Peyer's patch (tissue), 4 donors: ENCODE measurements around the gene STX16. TPM values are rescaled to one million over a fixed set of nuclear protein-coding genes. Genes with fewer than 3 reads are reported as not detected.

ENCODE experiments used
- DNase-seq, 3 donors: peaks; one replicate each; pipeline ENCODE4 v3.0.0-alpha.2; 2017 to 2019
- H3K27ac ChIP-seq, 4 donors: fragments of 200-600 bp; sonication (generic); one replicate each; pipeline ENCODE4 v1.5.1; 2016 to 2019
- H3K27me3 ChIP-seq, 2 donors: fragments of 200-600 bp; sonication (generic); one replicate each; pipeline ENCODE4 v1.5.1; 2019
- H3K36me3 ChIP-seq, 3 donors: fragments of 200-600 bp; sonication (generic); one replicate each; pipeline ENCODE4 v1.5.1; 2016 to 2019
- H3K4me1 ChIP-seq, 4 donors: fragments of 200-600 bp; sonication (generic); one replicate each; pipeline ENCODE4 v1.5.1; 2016 to 2019
- H3K4me3 ChIP-seq, 4 donors: fragments of 200-600 bp; sonication (generic); 1 replicate in 3 of 4; 2 replicates in 1 of 4; pipeline ENCODE4 v1.5.1; 2016 to 2019; ENCODE audit warnings: mild to moderate bottlenecking in 1 of 4
- H3K9me3 ChIP-seq, 4 donors: fragments of 200-600 bp; sonication (generic); one replicate each; pipeline ENCODE4 v1.5.1; 2016 to 2019; ENCODE audit warnings: mild to moderate bottlenecking in 1 of 4
- POLR2A ChIP-seq, 2 donors: fragments of 450-650 bp; IDR thresholded peaks; one replicate each; pipeline ENCODE4 v1.5.1; 2017; ENCODE audit warnings: antibody characterized with exemption in 2 of 2, mild to moderate bottlenecking in 2 of 2, moderate library complexity in 2 of 2
- total RNA-seq, 4 donors: library from RNA; depleted of rRNA; stranded (reverse); fragments of >200 nt; gene quantifications; one replicate each; pipeline ENCODE4 v1.1.0, GENCODE V29; 2016
- TF ChIP-seq, protein P1 (sequence below), 6 experiments: fragments of 450-650 bp in 4 of 6; fragments of 200-600 bp in 2 of 6; sonication (generic) in 1 of 6; IDR thresholded peaks; one replicate each; pipeline ENCODE4 v1.5.1; 2017 to 2019; ENCODE audit warnings: antibody characterized with exemption in 6 of 6, mild to moderate bottlenecking in 3 of 6, moderate library complexity in 1 of 6

Gene STX16
- total RNA-seq, 4 donors from 2014 or later: 58.0 to 262 (median 84.0) TPM

DNA sequence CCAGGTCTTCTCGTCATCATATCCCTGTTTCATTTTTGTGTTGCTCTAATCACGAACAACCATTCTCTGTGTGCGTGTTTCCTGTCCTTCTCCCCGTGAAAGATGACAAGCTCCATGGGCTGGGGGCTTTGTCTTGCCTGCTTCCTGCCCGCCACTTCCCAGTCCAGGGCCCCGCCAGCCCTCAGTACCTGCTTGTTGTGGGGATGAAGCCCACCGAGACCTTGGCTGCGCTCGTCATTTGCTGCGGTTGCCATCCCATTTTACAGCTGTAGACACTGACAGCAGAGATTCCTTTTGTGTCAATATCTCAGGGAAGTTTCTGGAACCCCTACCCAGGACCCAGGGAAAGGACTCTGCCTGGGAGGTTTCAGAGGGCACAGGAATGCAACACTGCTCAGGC lies 40.3 kb upstream of the STX16 start:
- Histone ChIP-seq H3K27ac (no peak overlapping the region), H3K27me3 (no peaks in the 10 kb centered on the region), H3K4me1 (no peaks in the 10 kb centered on the region), H3K36me3 (no peaks in the 10 kb centered on the region), H3K9me3 (no peaks in the 10 kb centered on the region), H3K4me3 (no peak overlapping the region)
- TF ChIP-seq POLR2A (IDR thresholded peaks at IDR 0.05): no peak
- TF ChIP-seq, protein P1, sequence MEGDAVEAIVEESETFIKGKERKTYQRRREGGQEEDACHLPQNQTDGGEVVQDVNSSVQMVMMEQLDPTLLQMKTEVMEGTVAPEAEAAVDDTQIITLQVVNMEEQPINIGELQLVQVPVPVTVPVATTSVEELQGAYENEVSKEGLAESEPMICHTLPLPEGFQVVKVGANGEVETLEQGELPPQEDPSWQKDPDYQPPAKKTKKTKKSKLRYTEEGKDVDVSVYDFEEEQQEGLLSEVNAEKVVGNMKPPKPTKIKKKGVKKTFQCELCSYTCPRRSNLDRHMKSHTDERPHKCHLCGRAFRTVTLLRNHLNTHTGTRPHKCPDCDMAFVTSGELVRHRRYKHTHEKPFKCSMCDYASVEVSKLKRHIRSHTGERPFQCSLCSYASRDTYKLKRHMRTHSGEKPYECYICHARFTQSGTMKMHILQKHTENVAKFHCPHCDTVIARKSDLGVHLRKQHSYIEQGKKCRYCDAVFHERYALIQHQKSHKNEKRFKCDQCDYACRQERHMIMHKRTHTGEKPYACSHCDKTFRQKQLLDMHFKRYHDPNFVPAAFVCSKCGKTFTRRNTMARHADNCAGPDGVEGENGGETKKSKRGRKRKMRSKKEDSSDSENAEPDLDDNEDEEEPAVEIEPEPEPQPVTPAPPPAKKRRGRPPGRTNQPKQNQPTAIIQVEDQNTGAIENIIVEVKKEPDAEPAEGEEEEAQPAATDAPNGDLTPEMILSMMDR (IDR thresholded peaks at IDR 0.05): no peak
- DNase-seq: no peak

- no peaks in the 10 kb centered on the region for H3K27me3 ChIP-seq
- peak in 1 of 3 donors; percentile 40 for DNase-seq
- H3K36me3 ChIP-seq: no peaks in the 10 kb centered on the region
- no peak overlapping the region for H3K4me3 ChIP-seq
- H3K27ac ChIP-seq: no peak overlapping the region
- no peaks in the 10 kb centered on the region for H3K4me1 ChIP-seq
- H3K9me3 ChIP-seq: no peaks in the 10 kb centered on the region
- TF ChIP-seq POLR2A (IDR thresholded peaks at IDR 0.05): no peak
- TF ChIP-seq, protein P1 (IDR thresholded peaks at IDR 0.05): no peak
These were observed 39.6 kb upstream of the STX16 start for GRCh38 chr20:58611236-58612030.

GRCh38 chr20:58612121-58612691 lies 38.9 kb upstream of the STX16 start:
- no peak overlapping the region for H3K27ac ChIP-seq
- H3K27me3 ChIP-seq: no peaks in the 10 kb centered on the region
- no peaks in the 10 kb centered on the region for H3K9me3 ChIP-seq
- H3K4me1 ChIP-seq: no peaks in the 10 kb centered on the region
- peak in 1 of 3 donors; percentile 13 for DNase-seq
- no peaks in the 10 kb centered on the region for H3K36me3 ChIP-seq
- H3K4me3 ChIP-seq: no peak overlapping the region
- TF ChIP-seq, protein P1 (IDR thresholded peaks at IDR 0.05): no peak
- no peak for TF ChIP-seq POLR2A (IDR thresholded peaks at IDR 0.05)

DNA sequence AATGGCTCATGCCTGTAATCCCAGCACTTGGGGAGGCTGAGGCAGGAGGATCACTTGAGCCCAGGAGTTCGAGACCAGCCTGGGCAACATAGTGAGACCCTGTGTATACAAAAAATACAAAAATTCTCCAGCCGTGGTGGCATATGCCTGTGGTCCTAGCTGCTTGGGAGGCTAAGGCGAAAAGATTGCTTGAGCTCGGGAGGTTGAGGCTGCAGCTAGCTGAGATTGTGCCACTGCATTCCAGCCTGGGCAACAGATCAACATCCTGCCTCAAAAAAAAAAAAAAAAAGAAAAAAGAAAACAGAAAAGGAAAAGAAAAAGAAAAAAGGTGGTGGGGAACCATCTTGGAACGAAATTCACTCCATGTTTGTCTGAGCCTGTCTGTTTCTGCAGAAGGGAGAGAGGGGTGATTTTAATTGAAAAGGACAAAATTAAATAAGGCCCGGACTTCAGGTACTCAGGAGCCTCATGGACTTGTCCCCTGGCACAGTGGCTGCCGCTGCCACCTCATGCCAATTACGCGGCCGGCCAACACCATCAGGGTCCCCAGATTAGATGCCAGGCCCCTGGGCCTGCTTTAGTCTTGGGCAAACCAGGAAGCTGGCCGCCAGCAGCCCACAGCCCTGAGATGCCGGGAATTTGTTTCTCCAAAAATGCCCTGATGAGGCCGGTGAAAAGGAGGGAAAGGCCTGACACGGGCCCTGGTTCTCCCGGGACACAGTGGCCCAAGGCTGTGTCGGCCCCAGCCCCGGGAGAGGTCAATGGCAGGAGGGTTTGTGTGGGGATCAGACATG lies 37.8 kb upstream of the STX16 start:
- TF ChIP-seq, protein P1 (IDR thresholded peaks at IDR 0.05): no peak
- TF ChIP-seq POLR2A (IDR thresholded peaks at IDR 0.05): no peak
- H3K27me3 ChIP-seq: no peaks in the 10 kb centered on the region
- no peaks in the 10 kb centered on the region for H3K4me1 ChIP-seq
- no peak overlapping the region for H3K27ac ChIP-seq
- H3K4me3 ChIP-seq: no peak overlapping the region
- H3K36me3 ChIP-seq: no peaks in the 10 kb centered on the region
- DNase-seq: peak in 1 of 3 donors; percentile 19
- H3K9me3 ChIP-seq: no peaks in the 10 kb centered on the region

DNA sequence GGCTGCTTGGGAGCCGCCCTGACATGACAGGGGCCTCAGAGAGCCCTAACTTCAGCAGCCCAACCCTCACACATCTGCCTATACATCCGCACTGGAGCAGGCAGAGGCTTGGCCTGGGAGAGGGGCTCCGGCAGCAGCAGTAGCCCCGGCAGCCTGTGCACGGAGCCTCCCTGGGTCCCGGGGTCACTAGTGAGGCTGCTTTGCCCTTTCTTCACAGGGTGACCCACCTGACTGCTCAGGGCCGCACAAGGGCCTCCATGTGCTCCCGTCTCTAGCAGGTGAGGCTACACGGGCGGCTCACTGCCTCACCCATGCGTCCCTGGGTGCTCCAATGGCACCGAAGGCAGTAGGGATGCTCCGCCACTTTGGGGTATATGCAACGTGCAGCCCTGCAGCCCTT lies 36.7 kb upstream of the STX16 start:
- H3K36me3 ChIP-seq: no peaks in the 10 kb centered on the region
- H3K4me1 ChIP-seq: no peaks in the 10 kb centered on the region
- no peaks in the 10 kb centered on the region for H3K27me3 ChIP-seq
- H3K27ac ChIP-seq: no peak overlapping the region
- TF ChIP-seq POLR2A (IDR thresholded peaks at IDR 0.05): no peak
- TF ChIP-seq, protein P1 (IDR thresholded peaks at IDR 0.05): no peak
- no peak overlapping the region for H3K4me3 ChIP-seq
- DNase-seq: peak in 1 of 3 donors; percentile 32
- H3K9me3 ChIP-seq: no peaks in the 10 kb centered on the region
